Measurements from ENCODE around the gene RNASE1. TPM values are rescaled to one million over a fixed set of nuclear protein-coding genes. Genes with fewer than 3 reads are reported as not detected.
"Not testable (repeated sequence)": the region's sequence is repeated elsewhere in the genome, so short reads cannot be mapped to it uniquely, and the experiment has no call there.

The RNASE1 gene
- total RNA-seq, 1 donor from 2014 or later: 515 TPM

DNA sequence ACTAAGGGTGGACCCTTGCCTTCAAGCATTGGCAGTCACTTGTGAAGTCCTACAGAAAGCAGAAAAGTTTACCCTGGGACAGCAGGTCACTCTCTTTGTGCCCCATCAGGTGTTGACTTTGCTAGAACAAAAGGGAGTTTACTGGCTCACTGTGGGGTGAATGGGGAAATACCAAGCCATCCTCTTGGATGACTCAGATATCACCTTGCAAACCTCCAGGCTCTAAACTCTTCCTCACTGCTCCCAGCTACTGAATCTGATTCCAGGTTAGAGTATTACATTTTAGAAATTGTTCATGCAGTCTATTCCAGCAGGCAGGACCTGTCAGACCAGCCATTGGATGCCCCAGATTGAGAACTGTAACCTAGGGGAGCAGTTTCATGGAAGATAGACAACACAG lies 41.7 kb downstream of the RNASE1 start:
- Histone ChIP-seq H3K27ac (no peak overlapping the region), H3K36me3 (no peaks in the 10 kb centered on the region), H3K4me3 (no peak overlapping the region), H3K27me3 (no peaks in the 10 kb centered on the region), H3K9me3 (no peaks in the 10 kb centered on the region), H3K4me1 (no peaks in the 10 kb centered on the region)
- no peak for DNase-seq (ENCODE audit: low spot score in 2 of 2)
- intact Hi-C loops (cut with DNase I): no loop called here
- TF ChIP-seq, protein P1, sequence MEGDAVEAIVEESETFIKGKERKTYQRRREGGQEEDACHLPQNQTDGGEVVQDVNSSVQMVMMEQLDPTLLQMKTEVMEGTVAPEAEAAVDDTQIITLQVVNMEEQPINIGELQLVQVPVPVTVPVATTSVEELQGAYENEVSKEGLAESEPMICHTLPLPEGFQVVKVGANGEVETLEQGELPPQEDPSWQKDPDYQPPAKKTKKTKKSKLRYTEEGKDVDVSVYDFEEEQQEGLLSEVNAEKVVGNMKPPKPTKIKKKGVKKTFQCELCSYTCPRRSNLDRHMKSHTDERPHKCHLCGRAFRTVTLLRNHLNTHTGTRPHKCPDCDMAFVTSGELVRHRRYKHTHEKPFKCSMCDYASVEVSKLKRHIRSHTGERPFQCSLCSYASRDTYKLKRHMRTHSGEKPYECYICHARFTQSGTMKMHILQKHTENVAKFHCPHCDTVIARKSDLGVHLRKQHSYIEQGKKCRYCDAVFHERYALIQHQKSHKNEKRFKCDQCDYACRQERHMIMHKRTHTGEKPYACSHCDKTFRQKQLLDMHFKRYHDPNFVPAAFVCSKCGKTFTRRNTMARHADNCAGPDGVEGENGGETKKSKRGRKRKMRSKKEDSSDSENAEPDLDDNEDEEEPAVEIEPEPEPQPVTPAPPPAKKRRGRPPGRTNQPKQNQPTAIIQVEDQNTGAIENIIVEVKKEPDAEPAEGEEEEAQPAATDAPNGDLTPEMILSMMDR (IDR thresholded peaks at IDR 0.05): no peak

DNA sequence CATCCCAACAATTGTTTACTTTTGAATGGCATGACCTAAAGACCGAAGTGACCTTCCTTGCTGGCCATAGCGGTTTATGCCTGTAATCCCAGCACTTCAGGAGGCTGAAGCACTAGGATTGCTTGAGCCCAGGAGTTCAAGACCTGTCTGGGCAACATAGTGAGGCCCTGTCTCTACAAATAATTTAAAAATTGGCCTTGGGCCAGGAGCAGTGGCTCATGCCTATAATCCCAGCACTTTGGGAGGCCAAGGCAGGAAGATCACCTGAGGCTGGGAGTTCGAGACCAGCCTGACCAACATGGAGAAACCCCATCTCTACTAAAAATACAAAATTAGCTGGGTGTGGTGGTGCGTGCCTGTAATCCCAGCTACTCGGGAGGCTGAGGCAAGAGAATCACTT lies 43.2 kb downstream of the RNASE1 start:
- H3K4me3 ChIP-seq; DNase-seq (ENCODE audit: low spot score in 2 of 2); H3K36me3 ChIP-seq; intact Hi-C loops (cut with DNase I); H3K4me1 ChIP-seq; H3K9me3 ChIP-seq; H3K27ac ChIP-seq; H3K27me3 ChIP-seq: not testable (repeated sequence)

DNA sequence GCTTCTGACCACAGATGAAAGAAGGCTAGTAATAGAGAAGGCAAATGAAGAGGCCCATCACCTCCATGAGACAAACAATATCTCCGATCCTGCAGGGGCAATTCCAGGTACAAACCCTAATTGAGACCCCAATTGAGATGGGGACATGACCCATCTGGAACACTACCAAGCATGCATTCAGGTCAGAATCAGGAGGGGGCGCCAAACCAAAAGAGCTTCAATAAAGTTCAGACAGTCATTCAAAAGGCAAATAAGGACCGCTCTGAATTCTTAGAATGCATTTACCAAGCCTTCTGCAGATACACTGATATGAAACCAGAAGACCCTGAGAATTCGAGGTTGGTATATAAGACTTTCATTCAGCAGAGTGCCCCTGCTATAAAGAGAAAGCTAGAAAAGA lies 44.7 kb downstream of the RNASE1 start:
- no peak for DNase-seq (ENCODE audit: low spot score in 2 of 2)
- no peaks in the 10 kb centered on the region for H3K9me3 ChIP-seq
- H3K27ac ChIP-seq: no peak overlapping the region
- no peaks in the 10 kb centered on the region for H3K36me3 ChIP-seq
- TF ChIP-seq, protein P1 (IDR thresholded peaks at IDR 0.05): peak in 1 of 3 experiments; percentile 9
- H3K4me1 ChIP-seq: no peaks in the 10 kb centered on the region
- no peaks in the 10 kb centered on the region for H3K27me3 ChIP-seq
- intact Hi-C loops (cut with DNase I): no loop called here
- no peak overlapping the region for H3K4me3 ChIP-seq

DNA sequence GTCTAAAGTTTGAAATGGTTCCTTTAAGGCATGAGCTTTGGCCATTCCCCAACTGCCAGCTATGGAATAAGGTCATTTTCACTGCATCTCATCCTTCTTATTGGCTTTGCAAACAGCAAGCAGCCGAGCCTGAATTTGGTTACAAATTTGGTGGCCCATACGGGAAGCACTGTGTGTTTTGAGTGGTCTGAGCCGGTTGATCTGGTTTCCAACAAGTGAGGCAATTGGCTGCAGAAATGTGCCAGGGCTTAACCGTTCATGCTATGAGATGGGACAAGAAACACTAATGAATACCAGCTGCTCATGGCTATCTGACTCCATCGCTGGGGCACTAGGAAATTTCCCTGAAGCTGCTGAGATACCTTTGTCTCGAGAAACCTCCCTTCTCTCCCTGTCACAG lies 47.6 kb downstream of the RNASE1 start:
- Histone ChIP-seq H3K4me1 (no peaks in the 10 kb centered on the region), H3K27ac (no peak overlapping the region), H3K36me3 (no peaks in the 10 kb centered on the region), H3K27me3 (no peaks in the 10 kb centered on the region), H3K9me3 (peaks cover 6 to 9% of the 10 kb centered on the region in 2 donors), H3K4me3 (no peak overlapping the region)
- TF ChIP-seq, protein P1 (IDR thresholded peaks at IDR 0.05): no peak
- intact Hi-C loops (cut with DNase I): no loop called here
- DNase-seq (ENCODE audit: low spot score in 2 of 2): no peak

DNA sequence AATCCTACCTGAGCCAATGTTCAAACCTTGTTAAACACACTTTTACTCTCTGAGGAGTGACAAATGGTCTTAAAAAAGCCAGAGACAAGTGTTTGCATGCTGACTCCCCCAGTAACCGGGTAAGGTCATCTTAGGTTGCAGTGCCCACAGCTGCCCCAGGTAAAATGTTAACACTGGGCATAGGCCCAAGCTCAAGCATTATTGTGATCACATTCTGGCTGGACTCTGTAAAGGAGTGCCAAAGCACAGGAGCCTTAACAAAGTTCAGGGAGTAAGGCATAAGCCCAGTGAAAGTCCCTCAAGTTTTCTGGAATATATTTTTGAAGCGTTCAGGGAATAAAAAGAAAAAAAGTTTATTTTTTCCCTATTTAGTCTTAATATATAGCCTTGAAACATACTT lies 48.3 kb downstream of the RNASE1 start:
- DNase-seq (ENCODE audit: low spot score in 2 of 2): no peak
- H3K36me3 ChIP-seq: no peaks in the 10 kb centered on the region
- no peak overlapping the region for H3K4me3 ChIP-seq
- TF ChIP-seq, protein P1 (IDR thresholded peaks at IDR 0.05): no peak
- H3K9me3 ChIP-seq: peaks cover 6 to 9% of the 10 kb centered on the region in 2 donors
- no peaks in the 10 kb centered on the region for H3K4me1 ChIP-seq
- no peak overlapping the region for H3K27ac ChIP-seq
- intact Hi-C loops (cut with DNase I): no loop called here
- H3K27me3 ChIP-seq: no peaks in the 10 kb centered on the region

DNA sequence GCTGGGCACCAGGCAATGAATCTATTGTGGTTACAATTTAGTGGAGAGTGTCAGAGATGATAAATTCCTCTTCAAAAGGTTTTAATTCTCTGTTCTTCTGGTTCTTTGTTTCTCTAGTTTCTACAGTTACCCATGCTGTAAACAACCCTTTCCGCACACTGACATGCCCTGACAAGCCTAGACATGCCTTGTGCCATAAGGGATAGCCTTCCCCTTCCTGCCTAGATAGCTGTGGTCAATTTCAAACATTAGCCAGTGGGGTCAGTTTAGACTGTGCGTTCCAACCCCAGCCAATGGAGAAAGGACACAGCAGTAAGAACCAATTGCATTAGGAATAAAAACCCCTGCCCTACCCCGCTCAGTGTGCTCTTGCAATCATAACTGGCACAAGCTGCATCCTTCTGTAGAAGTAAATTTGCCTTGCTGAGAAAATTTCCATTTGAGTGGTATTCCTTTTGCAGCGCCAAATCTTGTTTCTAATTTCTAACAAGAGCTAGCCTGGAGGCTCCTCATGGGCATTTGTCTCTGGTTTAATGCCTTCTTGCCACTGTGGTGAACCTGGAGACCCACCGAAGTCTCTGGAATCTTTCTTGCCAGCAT lies 50.6 kb downstream of the RNASE1 start:
- Histone ChIP-seq H3K27me3 (no peaks in the 10 kb centered on the region), H3K9me3 (peaks cover 6 to 9% of the 10 kb centered on the region in 2 donors), H3K4me3 (no peak overlapping the region), H3K4me1 (no peaks in the 10 kb centered on the region), H3K27ac (no peak overlapping the region), H3K36me3 (no peaks in the 10 kb centered on the region)
- no peak for DNase-seq (ENCODE audit: low spot score in 2 of 2)
- intact Hi-C loops (cut with DNase I): no loop called here
- TF ChIP-seq, protein P1 (IDR thresholded peaks at IDR 0.05): no peak

Other genes starting within 250 kb of the RNASE1 start
- not detected for gene RNASE9, start 241.8 kb downstream of the RNASE1 start, total RNA-seq
- gene RNASE11, start 214.8 kb downstream of the RNASE1 start, total RNA-seq: not detected
- not detected for gene RNASE12, start 211.5 kb downstream of the RNASE1 start, total RNA-seq
- not detected for gene OR6S1, start 161.2 kb downstream of the RNASE1 start, total RNA-seq
- gene RNASE4, start 118.3 kb downstream of the RNASE1 start, total RNA-seq: 23.2 TPM
- 4.2 TPM for gene ANG, start 114.1 kb downstream of the RNASE1 start, total RNA-seq
- not detected for gene EDDM3A, start 57.0 kb downstream of the RNASE1 start, total RNA-seq
- gene EDDM3B, start 34.4 kb downstream of the RNASE1 start, total RNA-seq: not detected
- 0.96 TPM for gene RNASE6, start 21.6 kb downstream of the RNASE1 start, total RNA-seq
- gene RNASE3, start 88.5 kb upstream of the RNASE1 start, total RNA-seq: not detected
- gene RNASE2, start 152.6 kb upstream of the RNASE1 start, total RNA-seq: not detected
- gene METTL17, start 187.1 kb upstream of the RNASE1 start, total RNA-seq: 38.8 TPM
- not detected for gene SLC39A2, start 196.4 kb upstream of the RNASE1 start, total RNA-seq
- gene NDRG2, start 222.2 kb upstream of the RNASE1 start, total RNA-seq: 216 TPM
- gene TPPP2, start 227.4 kb upstream of the RNASE1 start, total RNA-seq: not detected
- not detected for gene RNASE13, start 232.0 kb upstream of the RNASE1 start, total RNA-seq
- not detected for gene RNASE7, start 239.5 kb upstream of the RNASE1 start, total RNA-seq

Data from ascending aorta (tissue), 2 donors.